IPS-NIHi7 (cell line): ENCODE data around the gene RRN3.
"Not testable (repeated sequence)": the region's sequence is repeated elsewhere in the genome, so short reads cannot be mapped to it uniquely, and the experiment has no call there.

ENCODE experiments used
- DNase-seq: peaks from one replicate; pipeline ENCODE4 v3.0.0; 2012; ENCODE audit warnings: mixed read lengths; ENCODE audit errors: extremely low spot score

The RRN3 gene

DNA sequence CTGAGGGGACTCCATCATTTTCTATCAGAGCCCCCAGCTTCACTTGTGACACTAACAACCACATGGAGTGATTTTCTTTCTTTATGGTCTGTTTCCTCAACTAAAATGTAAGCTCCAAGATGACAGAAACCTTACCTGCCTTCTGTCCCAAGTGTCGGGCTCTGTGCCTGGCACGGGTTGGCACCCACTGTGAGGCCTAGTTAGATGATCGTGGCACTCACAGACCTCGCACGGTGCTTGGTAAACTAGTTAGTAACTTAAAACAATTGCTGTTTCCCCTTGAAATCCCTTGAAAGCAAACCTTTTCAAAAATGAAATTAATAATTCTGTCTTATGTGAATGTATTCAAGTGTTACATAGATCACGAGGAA is 65.7 kb downstream of the RRN3 start:
- DNase-seq, result not testable (repeated sequence)

DNA sequence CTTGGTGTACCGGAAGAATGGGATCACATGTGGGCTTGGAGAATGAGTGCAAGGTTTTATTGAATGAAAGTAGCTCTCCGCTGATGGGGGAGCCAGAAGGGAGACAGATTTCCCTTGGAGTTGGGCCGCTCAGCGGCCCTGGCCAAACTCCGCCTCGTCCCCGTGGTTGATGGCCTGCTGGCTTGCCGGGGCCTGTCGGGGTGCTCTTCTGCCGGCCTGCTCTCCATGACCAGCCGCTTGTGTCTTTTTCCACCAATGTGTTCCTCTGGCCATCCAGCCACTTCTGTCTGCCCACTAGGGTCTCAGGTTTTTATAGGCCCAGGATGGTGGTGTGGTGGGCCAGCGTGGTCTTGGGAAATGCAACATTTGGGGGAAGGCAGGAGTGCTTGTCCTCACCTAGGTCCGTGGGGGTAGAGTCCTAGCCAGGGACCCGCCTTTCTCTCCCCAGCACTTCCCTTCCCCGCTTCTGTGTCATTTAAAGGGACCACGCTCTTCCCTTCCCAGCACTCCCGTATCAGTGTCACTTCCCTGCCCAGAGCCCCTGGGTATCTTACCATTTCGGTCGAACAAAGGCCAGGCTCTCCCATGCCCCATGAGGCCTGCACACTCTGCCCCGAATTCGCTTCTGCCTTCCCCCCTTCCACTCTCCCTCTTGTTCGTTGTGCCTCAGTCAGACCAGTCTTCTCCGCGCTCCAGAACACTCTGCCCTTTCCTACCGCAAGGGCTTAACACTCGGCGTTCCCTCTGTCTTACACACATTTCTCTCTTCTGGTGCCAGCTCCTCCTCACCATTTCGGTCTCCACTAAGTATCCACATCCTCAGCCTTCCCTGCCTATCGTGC is 66.3 kb downstream of the RRN3 start:
- DNase-seq, result not testable (repeated sequence)

DNA sequence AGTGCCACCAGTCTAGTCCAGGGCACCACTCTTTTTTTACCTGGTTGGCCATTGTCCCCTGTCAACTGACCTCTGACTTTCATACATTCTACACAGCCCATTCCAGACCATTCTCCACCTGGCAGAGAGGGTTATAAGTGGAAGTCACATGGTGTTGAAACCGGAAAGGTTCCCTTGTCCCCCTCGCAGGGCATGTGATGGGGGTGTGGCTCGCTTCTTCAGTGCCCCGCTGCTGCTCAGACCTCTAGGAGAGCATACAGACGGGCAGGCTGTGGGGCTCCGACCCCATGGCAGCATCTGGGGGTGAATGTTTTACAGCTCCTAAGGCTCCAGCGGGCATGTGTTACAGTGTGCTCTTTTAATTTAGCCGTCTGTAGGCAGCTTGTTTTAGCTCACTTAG is 67.0 kb downstream of the RRN3 start:
- DNase-seq, result not testable (repeated sequence)

DNA sequence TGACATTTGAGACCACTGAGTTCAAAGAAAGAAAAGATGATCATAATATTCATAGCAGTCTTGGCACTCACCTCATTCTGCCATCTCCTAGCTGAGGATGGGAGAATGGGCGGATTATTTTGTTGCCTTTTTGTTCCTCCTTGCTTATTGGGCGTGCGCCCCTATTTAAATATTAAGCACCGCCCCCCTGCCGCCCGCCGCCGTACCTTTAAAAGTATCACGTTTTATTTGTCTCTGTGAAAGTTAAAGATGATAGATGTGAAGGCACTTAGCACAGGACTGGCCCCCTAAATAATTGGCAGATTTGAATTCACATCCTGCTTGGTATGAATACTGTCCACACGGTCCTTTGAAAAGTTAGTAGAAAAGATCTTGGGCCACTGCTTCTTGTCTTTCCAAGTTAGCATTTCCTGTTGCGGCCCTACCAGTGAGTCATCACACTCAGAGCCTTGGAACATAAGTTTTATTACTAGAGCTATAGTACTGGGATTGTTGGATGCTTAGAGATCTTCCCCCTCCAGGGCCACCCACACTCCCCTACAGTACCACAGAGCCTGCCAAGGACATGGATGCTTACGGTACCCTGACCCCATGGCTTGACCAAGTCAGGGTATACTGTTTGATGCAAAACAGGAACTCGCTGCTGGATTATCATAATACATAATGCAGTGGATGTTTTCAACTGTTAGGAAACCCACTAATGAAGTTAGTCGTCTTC is 68.7 kb downstream of the RRN3 start:
- DNase-seq, result not testable (repeated sequence)

DNA sequence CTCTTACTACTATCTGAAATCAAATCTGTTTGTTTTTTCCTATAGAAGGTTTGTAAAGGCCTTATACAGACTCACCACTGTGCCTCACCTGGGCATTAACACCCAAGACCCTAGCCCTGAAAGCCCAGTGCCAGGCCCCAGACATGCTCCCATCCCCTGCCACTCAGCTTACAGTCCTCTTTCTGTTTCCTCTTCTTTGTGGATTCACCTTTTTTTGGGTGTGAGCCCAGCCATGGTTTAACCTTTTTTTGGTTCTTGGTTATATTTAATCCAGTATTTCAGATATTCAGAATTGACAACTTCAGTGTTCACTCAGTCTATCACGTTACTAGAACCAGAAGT is 69.2 kb downstream of the RRN3 start:
- not testable (repeated sequence) for DNase-seq

DNA sequence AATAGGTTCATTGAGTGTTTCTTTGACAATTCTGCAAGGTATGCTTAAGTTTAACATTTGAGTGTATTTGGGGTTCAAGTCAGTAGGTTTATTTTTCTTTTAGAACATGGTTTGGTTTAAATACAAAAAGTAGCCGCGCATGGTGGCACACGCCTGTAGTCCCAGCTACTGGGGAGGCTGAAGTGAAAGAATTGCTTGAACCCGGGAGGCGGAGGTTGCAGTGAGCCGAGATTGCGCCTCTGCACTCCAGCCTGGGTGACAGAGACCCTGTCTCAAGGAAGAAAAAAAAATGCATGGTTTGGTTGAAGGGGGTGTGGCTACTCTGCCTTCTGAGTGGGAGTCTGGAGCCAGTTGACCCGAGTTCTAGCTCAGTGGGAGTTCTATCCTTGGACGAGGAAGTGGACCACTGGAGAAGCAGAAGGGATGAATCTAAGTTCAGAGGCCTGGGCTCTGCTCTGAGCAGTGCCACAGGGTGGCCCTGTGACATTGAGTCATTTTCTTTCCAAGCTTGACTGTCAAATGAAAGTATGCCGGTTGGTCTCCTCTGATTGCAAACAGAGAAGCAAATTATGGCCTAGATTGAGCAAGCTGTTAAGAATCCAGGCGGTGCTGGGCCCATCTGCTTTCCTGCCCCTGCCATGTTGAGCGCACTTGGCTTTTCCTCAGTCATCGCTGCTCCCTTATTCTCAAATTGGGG is 70.5 kb downstream of the RRN3 start:
- not testable (repeated sequence) for DNase-seq

DNA sequence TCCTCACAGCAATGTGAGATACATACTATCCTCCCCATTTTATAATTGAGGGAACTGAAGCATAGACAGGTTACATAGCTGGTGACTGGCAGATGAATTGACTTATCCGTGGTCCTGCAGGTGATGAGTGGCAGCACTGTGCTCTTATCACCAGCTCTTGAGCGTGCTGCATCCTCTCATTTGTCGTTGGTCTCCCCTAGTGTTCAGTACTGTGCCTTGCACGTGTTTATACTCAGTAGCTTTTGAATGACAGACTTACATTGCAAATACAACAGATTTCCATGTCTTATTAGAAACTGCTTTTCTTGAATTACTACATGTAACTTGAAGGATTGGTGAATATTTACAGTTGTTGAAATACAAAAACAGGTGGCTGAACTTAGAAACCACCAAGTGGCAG is 71.9 kb downstream of the RRN3 start:
- DNase-seq, result peak; percentile 37

DNA sequence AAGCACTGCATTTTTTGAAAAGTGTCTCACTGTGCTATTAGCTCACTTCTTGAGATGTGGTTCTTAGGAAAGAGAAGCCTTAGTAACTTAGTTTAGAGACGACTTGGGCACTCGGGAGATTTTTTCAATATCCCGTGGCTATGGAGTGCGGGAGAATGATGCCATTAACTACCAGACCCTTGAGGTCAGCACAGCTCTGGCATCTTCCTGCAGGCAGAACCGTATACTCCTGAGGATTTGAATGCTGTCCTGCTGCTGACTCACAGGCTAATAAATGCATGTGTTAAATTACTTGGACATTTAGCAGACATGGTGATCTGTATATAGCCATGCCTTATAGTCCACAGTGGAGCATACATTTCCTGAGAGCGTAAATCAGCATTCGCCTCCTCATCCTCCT is 72.6 kb downstream of the RRN3 start:
- DNase-seq, result not testable (repeated sequence)

DNA sequence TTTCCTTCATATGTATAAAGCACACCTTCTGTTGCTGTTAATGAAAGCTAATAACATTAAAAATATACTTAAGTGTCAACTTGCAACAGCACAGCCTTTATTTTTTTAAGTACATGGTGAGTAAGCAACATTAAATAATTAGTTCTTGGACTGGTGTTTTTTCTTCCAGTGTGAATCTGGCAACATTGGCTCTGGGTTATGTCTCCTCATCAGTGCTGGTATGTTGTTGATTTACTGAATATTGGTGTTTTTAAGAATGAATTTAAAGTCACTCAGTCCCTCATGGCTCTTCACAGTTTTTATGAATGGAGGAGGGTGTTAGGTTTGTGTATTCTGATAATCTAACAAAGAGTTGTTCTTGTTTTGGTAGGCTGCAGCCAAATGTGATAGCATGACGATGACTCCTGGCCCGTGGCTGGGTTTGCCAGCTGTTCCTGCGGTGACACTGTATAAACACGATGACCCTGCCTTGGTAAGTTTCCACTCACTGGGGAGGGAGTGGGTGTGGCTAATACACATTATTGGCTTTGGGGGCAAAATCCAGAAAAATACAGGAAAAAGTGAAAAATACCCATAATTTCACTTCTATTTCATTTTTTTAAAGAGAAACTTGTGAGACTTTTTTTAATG is 77.0 kb downstream of the RRN3 start:
- DNase-seq, result not testable (repeated sequence)

DNA sequence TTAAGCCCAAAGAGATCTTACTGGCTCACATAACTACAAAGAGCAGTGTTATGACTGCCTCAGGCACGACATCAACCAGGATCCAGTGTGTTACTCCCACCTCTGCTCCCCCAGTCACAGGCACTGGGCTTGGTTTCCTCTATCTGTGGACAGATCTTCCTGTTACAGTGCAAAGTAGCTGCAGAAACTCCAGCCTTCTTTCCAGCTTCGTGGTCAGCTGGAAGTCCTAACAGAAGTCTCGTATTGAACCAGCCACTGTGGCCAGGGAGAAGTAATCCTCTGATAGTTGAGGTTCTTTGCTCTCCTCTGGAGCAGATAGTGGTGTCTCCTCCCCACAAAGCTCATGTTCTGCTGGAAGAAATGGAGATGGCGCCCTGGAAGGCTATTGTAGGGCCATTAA is 77.7 kb downstream of the RRN3 start:
- DNase-seq, result not testable (repeated sequence)

DNA sequence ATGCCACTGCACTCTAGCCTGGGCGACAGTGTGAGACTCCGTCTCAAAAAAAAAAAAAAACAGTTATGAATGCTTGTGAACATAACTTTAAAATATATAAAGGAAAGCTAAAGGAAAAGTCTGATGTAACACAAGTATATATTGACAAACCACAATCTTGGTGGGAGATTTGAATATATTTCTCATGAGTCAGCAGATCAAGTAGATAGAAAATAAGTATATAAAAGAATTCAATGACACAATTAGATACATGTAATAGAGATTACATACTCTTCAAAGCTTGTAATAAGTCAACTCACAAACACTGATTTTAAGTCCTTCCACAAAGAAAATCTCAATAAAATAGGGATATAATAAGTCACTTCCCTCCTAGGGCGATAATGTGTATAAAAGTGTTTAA is 78.4 kb downstream of the RRN3 start:
- DNase-seq, result not testable (repeated sequence)

DNA sequence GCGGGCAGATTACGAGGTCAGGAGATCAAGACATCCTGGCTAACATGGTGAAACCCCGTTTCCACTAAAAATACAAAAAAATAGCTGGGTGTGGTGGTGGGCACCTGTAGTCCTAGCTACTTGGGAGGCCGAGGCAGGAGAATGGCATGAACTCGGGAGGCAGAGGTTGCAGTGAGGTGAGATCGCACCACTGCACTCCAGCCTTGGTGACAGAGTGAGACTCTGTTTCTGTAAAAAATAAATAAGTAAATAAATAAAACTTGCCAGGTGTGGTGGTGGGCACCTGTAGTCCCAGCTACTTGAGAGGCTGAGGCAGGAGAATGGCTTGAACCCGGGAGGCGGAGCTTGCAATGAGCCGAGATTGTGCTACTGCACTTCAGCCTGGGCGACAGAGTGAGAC is 81.1 kb downstream of the RRN3 start:
- not testable (repeated sequence) for DNase-seq
